GM12878 (cell line): ENCODE data around the gene RFT1. TPM values are rescaled to one million over a fixed set of nuclear protein-coding genes. Genes with fewer than 3 reads are reported as not detected.

ENCODE experiments used
- ATAC-seq: fragments of 200-7000 bp; cut with Tn5 transposase; 3 replicates; pipeline ENCODE4 v1.9.1; 2020; ENCODE audit warnings: mild to moderate bottlenecking, moderate library complexity
- BruUV-seq: library from RNA; stranded (reverse); fragments of 400-500 nt; replicated peaks from 2 replicates; lab custom pipeline; 2021; lab: Mats Ljungman, UMichigan
- CTCF ChIA-PET: fragments of 300-600 bp; sonication (Branson Sonifier 250); formaldehyde crosslinking; extraction: SDS; loops from one replicate; lab custom pipeline; 2021; ENCODE audit warnings: inconsistent platforms; lab: Yijun Ruan, JAX
- POLR2A ChIA-PET: fragments of 350-600 bp; formaldehyde crosslinking; extraction: SDS; loops from one replicate; lab custom pipeline; 2021; ENCODE audit warnings: inconsistent platforms; lab: Charles Lee
- RAD21 ChIA-PET: fragments of 300-600 bp; sonication (Branson Sonifier 250); formaldehyde crosslinking; loops from one replicate; lab custom pipeline; 2023; ENCODE audit warnings: antibody characterized with exemption; ENCODE audit not compliant: unreplicated experiment; lab: Charles Lee
- SMC1A ChIA-PET: fragments of 300-600 bp; sonication (Branson Sonifier 250); formaldehyde crosslinking; loops from one replicate; lab custom pipeline; 2023; ENCODE audit not compliant: unreplicated experiment, uncharacterized antibody; lab: Charles Lee
- DNase-seq: peaks from one replicate; pipeline ENCODE4 v3.0.0-alpha.2; 2011; ENCODE audit warnings: low read depth, low spot score
- FAIRE-seq: peaks from 3 replicates; lab custom pipeline; 2011; peaks lifted over from hg19 to GRCh38; lab: Jason Lieb, UNC
- H2AFZ ChIP-seq: 2 replicates; pipeline ENCODE4 v1.6.0; 2011; ENCODE audit warnings: low read depth, low read length, control low read depth; ENCODE audit not compliant: control insufficient read depth
- H3K27ac ChIP-seq: 2 replicates; pipeline ENCODE4 v1.5.1; 2011; ENCODE audit warnings: control low read depth; ENCODE audit not compliant: control insufficient read depth, insufficient read depth
- H3K27me3 ChIP-seq, 2 experiments: replicated peaks in 1 of 2; 2 replicates each; pipeline versions ENCODE4 v1.6.0 to v1.6.1; 2011; ENCODE audit warnings: low read length in 1 of 2; ENCODE audit not compliant: control insufficient read depth in 2 of 2, insufficient read depth in 2 of 2
- H3K36me3 ChIP-seq, 2 experiments: 2 replicates each; pipeline ENCODE4 v1.5.1; 2011; ENCODE audit warnings: low read length in 1 of 2; ENCODE audit not compliant: control insufficient read depth in 2 of 2, insufficient read depth in 2 of 2
- H3K4me1 ChIP-seq: 2 replicates; pipeline ENCODE4 v1.6.1; 2011; ENCODE audit warnings: mild to moderate bottlenecking, low read length, moderate library complexity, mixed read lengths; ENCODE audit not compliant: control insufficient read depth, insufficient read depth
- H3K4me2 ChIP-seq: 2 replicates; pipeline ENCODE4 v1.6.0; 2011; ENCODE audit warnings: control low read depth; ENCODE audit not compliant: control insufficient read depth, insufficient read depth
- H3K4me3 ChIP-seq: fragments of 200-600 bp; sonication (generic); 2 replicates; pipeline ENCODE4 v1.5.1; 2016
- H3K79me2 ChIP-seq: 2 replicates; pipeline ENCODE4 v1.6.0; 2011; ENCODE audit warnings: low read length; ENCODE audit not compliant: control insufficient read depth, insufficient read depth
- H3K9ac ChIP-seq: 2 replicates; pipeline ENCODE4 v1.8.0; 2011; ENCODE audit warnings: low read length, control low read depth, mixed read lengths; ENCODE audit not compliant: control insufficient read depth, insufficient read depth
- H3K9me3 ChIP-seq: replicated peaks from 3 replicates; pipeline ENCODE4 v1.5.1; 2011; ENCODE audit warnings: mild to moderate bottlenecking, low read length; ENCODE audit not compliant: control insufficient read depth, insufficient read depth
- H4K20me1 ChIP-seq: 2 replicates; pipeline ENCODE4 v1.6.0; 2011; ENCODE audit not compliant: control insufficient read depth, insufficient read depth
- BACH1 ChIP-seq: fragments of 450-650 bp; IDR thresholded peaks from 2 replicates; pipeline ENCODE4 v1.6.1; 2017; ENCODE audit warnings: mild to moderate bottlenecking, borderline replicate concordance
- BHLHE40 ChIP-seq, 2 experiments: fragments of 450-650 bp in 1 of 2; IDR thresholded peaks; 2 replicates each; pipeline ENCODE4 v1.6.1; 2011 to 2017; ENCODE audit warnings: low read depth in 2 of 2, borderline replicate concordance in 1 of 2, improper control_type of control experiment in 1 of 2, low read length in 1 of 2, mild to moderate bottlenecking in 1 of 2
- CBX3 ChIP-seq: fragments of 200-600 bp; sonication (generic); IDR thresholded peaks from 2 replicates; pipeline ENCODE4 v1.6.1; 2016; ENCODE audit warnings: low read depth, borderline replicate concordance
- NFYB ChIP-seq: IDR thresholded peaks from 2 replicates; pipeline ENCODE4 v1.6.1; 2011; ENCODE audit warnings: low read depth, mild to moderate bottlenecking, low read length, improper control_type of control experiment, moderate library complexity; ENCODE audit not compliant: insufficient read depth
- RUNX3 ChIP-seq: IDR thresholded peaks from 2 replicates; pipeline ENCODE4 v1.6.1; 2012; ENCODE audit warnings: low read length, inconsistent platforms
- SIN3A ChIP-seq: IDR thresholded peaks from 2 replicates; pipeline ENCODE4 v1.6.1; 2012; ENCODE audit warnings: low read depth, low read length, improper control_type of control experiment
- SMAD5 ChIP-seq: IDR thresholded peaks from 2 replicates; pipeline ENCODE4 v1.6.1; 2016; ENCODE audit warnings: antibody characterized with exemption, low read depth
- SREBF2 ChIP-seq: IDR thresholded peaks from 2 replicates; pipeline ENCODE4 v1.6.1; 2012; ENCODE audit warnings: mild to moderate bottlenecking, low read length
- YY1 ChIP-seq: IDR thresholded peaks from 2 replicates; pipeline ENCODE4 v1.6.1; 2011; ENCODE audit warnings: low read depth, mild to moderate bottlenecking, low read length
- WGBS: methylation state at CpG from one replicate; pipeline ENCODE4 v1.1.6; 2016; ENCODE audit warnings: low lambda C conversion rate; ENCODE audit not compliant: insufficient replicate concordance, insufficient coverage; ENCODE audit errors: missing lambda C conversion rate; 5-methylcytosine and 5-hydroxymethylcytosine counted together
- in situ Hi-C: fragments of 300-500 bp; cut with MboI; formaldehyde crosslinking; loops from 9 replicates; pipeline ENCODE4 v1.14.3; 2018; ENCODE audit warnings: mixed read lengths
- intact Hi-C: fragments of 100-400 bp; cut with micrococcal nuclease; formaldehyde crosslinking; loops from one replicate; pipeline ENCODE4 v1.14.2; 2022; ENCODE audit not compliant: unreplicated experiment
- polyA plus RNA-seq, 11 experiments: library from polyadenylated mRNA; depleted of rRNA in 4 of 11; unstranded in 6 of 11; stranded (reverse) in 5 of 11; fragments of >200 nt; fragmentation: Nextera tagmentation in 4 of 11; fragmentation: Illumina TruSeq in 1 of 11; extraction: Ambion mirVana in 4 of 11; extraction: Trizol in 1 of 11; gene quantifications; 1 replicate in 1 of 11; 2 replicates in 10 of 11; pipeline versions ENCODE4 v1.2.1 to v1.2.3, GENCODE V29; 2011 to 2016; ENCODE audit warnings: inconsistent platforms in 2 of 11, missing spikeins in 2 of 11, low read depth in 1 of 11
- total RNA-seq, 4 experiments: library from RNA; depleted of rRNA in 3 of 4; stranded (reverse); fragments of >200 nt in 3 of 4; fragmentation: Illumina TruSeq in 1 of 4; extraction: Trizol in 1 of 4; gene quantifications; 2 replicates each; pipeline versions ENCODE4 v1.2.1 to v1.2.3, GENCODE V29; 2013 to 2021
- TF ChIP-seq, protein P1 (sequence below): fragments of 450-650 bp; IDR thresholded peaks from 2 replicates; pipeline ENCODE4 v1.6.1; 2014; ENCODE audit warnings: mild to moderate bottlenecking
- TF ChIP-seq, protein P2 (sequence below): IDR thresholded peaks from 2 replicates; pipeline ENCODE4 v1.6.1; 2012; ENCODE audit warnings: low read depth, low read length, improper control_type of control experiment
- TF ChIP-seq, protein P3 (sequence below), 3 experiments: IDR thresholded peaks in 2 of 3; conservative IDR thresholded peaks in 1 of 3; 2 replicates each; pipeline ENCODE4 v1.5.1; 2011; ENCODE audit warnings: low read depth in 3 of 3, low read length in 3 of 3, mild to moderate bottlenecking in 3 of 3, control low read depth in 2 of 3, moderate library complexity in 2 of 3, inconsistent platforms in 1 of 3, mixed read lengths in 1 of 3; ENCODE audit not compliant: control insufficient read depth in 2 of 3, insufficient read depth in 1 of 3; ENCODE audit errors: extremely low read depth in 1 of 3
- TF ChIP-seq, protein P4 (sequence below): IDR thresholded peaks from 2 replicates; pipeline ENCODE4 v1.6.1; 2011; ENCODE audit warnings: mild to moderate bottlenecking, low read depth, low read length, moderate library complexity; ENCODE audit not compliant: insufficient replicate concordance

RFT1 gene
- total and polyA plus RNA-seq, 10 of the 15 experiments (the other 5 are each of a cell fraction or from before 2014, with no cell fraction given), result 16.6 to 75.1 (median 34.5) TPM

DNA sequence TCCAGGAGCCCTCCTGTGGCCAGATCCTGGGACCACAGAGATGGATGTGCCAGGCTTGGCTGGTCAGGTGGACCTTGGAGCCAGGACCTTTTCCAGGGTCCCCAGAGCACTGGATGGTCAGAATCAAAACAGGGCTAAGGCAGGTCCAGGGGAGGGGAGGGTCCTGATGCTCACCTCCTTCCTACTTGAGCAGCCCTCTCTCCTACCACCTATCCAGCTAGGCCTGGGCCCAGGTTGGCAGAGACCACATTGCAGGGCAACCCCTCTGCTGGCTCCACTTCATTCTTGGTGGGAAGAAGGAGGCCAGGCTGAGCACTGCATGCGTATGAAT lies 55.9 kb downstream of the RFT1 start:
- ATAC-seq (no peak), DNase-seq (no peak), FAIRE-seq (no peak)
- intact Hi-C loops, result loop anchor here (5.0 kb wide), 1 partner anchor 177 kb away; the partner anchor contains the start of gene STIMATE
- ChIA-PET RAD21 (interaction anchor here (1.4 to 1.5 kb wide), 4 partner anchors 28 to 367 kb away, joined by 3 to 5 read pairs (median 4); partner anchors contain the start of gene NEK4), SMC1A (interaction anchor here (1.0 to 2.0 kb wide), 2 partner anchors 28 to 229 kb away, joined by 3 to 6 read pairs; no protein-coding TSS in a partner anchor), POLR2A (no interaction called here), CTCF (interaction anchor here (1.1 to 1.2 kb wide), 2 partner anchors 27 to 143 kb away, joined by 3 to 4 read pairs; no protein-coding TSS in a partner anchor)
- no TSS peak for BruUV-seq
- no peak overlapping the region for H3K9ac ChIP-seq
- no peaks in the 10 kb centered on the region for H4K20me1 ChIP-seq
- H3K9me3 ChIP-seq, result no peaks in the 10 kb centered on the region
- no peak overlapping the region for H3K4me2 ChIP-seq
- no peak overlapping the region for H3K4me3 ChIP-seq
- in situ Hi-C loops, result loop anchor here (10.0 kb wide), 1 partner anchor 230 kb away; no protein-coding TSS in a partner anchor
- H3K36me3 ChIP-seq, result no peaks in the 10 kb centered on the region; a peak in 1 of 4 replicates
- no peaks in the 10 kb centered on the region for H3K27me3 ChIP-seq
- H3K4me1 ChIP-seq, result peaks cover 9% of the 10 kb centered on the region
- H3K27ac ChIP-seq, result no peak overlapping the region
- WGBS, result 100% methylated on average over 1 of the region's 1 CpG
- H3K79me2 ChIP-seq, result no peaks in the 10 kb centered on the region
- H2AFZ ChIP-seq, result no peak overlapping the region
- TF ChIP-seq BACH1, result no peak
- TF ChIP-seq, protein P1, sequence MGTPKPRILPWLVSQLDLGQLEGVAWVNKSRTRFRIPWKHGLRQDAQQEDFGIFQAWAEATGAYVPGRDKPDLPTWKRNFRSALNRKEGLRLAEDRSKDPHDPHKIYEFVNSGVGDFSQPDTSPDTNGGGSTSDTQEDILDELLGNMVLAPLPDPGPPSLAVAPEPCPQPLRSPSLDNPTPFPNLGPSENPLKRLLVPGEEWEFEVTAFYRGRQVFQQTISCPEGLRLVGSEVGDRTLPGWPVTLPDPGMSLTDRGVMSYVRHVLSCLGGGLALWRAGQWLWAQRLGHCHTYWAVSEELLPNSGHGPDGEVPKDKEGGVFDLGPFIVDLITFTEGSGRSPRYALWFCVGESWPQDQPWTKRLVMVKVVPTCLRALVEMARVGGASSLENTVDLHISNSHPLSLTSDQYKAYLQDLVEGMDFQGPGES, result no peak
- TF ChIP-seq, protein P2, sequence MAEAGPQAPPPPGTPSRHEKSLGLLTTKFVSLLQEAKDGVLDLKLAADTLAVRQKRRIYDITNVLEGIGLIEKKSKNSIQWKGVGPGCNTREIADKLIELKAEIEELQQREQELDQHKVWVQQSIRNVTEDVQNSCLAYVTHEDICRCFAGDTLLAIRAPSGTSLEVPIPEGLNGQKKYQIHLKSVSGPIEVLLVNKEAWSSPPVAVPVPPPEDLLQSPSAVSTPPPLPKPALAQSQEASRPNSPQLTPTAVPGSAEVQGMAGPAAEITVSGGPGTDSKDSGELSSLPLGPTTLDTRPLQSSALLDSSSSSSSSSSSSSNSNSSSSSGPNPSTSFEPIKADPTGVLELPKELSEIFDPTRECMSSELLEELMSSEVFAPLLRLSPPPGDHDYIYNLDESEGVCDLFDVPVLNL, result no peak
- no peak for TF ChIP-seq CBX3
- no peak for TF ChIP-seq SREBF2
- no peak for TF ChIP-seq NFYB
- no peak for TF ChIP-seq YY1
- no peak for TF ChIP-seq RUNX3
- TF ChIP-seq SMAD5, result no peak
- TF ChIP-seq SIN3A, result no peak
- TF ChIP-seq, protein P3, sequence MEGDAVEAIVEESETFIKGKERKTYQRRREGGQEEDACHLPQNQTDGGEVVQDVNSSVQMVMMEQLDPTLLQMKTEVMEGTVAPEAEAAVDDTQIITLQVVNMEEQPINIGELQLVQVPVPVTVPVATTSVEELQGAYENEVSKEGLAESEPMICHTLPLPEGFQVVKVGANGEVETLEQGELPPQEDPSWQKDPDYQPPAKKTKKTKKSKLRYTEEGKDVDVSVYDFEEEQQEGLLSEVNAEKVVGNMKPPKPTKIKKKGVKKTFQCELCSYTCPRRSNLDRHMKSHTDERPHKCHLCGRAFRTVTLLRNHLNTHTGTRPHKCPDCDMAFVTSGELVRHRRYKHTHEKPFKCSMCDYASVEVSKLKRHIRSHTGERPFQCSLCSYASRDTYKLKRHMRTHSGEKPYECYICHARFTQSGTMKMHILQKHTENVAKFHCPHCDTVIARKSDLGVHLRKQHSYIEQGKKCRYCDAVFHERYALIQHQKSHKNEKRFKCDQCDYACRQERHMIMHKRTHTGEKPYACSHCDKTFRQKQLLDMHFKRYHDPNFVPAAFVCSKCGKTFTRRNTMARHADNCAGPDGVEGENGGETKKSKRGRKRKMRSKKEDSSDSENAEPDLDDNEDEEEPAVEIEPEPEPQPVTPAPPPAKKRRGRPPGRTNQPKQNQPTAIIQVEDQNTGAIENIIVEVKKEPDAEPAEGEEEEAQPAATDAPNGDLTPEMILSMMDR (IDR thresholded peaks at IDR 0.05 in 2 of 3, conservative IDR thresholded peaks at IDR 0.05 in 1 of 3; ENCODE audit: control insufficient read depth in 2 of 3, extremely low read depth in 1 of 3, insufficient read depth in 1 of 3, low read depth in 3 of 3, low read length in 3 of 3), result no peak
- TF ChIP-seq, protein P4, sequence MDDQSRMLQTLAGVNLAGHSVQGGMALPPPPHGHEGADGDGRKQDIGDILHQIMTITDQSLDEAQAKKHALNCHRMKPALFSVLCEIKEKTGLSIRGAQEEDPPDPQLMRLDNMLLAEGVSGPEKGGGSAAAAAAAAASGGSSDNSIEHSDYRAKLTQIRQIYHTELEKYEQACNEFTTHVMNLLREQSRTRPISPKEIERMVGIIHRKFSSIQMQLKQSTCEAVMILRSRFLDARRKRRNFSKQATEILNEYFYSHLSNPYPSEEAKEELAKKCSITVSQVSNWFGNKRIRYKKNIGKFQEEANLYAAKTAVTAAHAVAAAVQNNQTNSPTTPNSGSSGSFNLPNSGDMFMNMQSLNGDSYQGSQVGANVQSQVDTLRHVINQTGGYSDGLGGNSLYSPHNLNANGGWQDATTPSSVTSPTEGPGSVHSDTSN, result no peak
- TF ChIP-seq BHLHE40 (IDR thresholded peaks at IDR 0.05; ENCODE audit: borderline replicate concordance in 1 of 2, low read depth in 2 of 2, low read length in 1 of 2), result no peak
